Activated T-cell treated with anti-CD3 and anti-CD28 coated beads, Interleukin-2, amount 50 U/mL, for 24 hours (primary cell): ENCODE data around the gene HTR3E.
"Not testable (repeated sequence)": the region's sequence is repeated elsewhere in the genome, so short reads cannot be mapped to it uniquely, and the experiment has no call there.

Experiments used
- DNase-seq: peaks from one replicate; pipeline ENCODE4 v3.0.0-alpha.2; 2020
- H3K27ac Mint-ChIP-seq: 2 replicates; pipeline ENCODE4 v1.8.0; 2020; ENCODE audit warnings: mild to moderate bottlenecking, mixed read lengths
- H3K27me3 Mint-ChIP-seq: 2 replicates; pipeline ENCODE4 v1.8.0; 2020; ENCODE audit warnings: mixed read lengths
- H3K36me3 Mint-ChIP-seq: 2 replicates; pipeline ENCODE4 v1.8.0; 2020; ENCODE audit warnings: low read depth, mixed read lengths
- H3K4me1 Mint-ChIP-seq: 2 replicates; pipeline ENCODE4 v1.8.0; 2020; ENCODE audit warnings: low read depth, mixed read lengths
- H3K4me3 Mint-ChIP-seq: 2 replicates; pipeline ENCODE4 v1.8.0; 2020; ENCODE audit warnings: mild to moderate bottlenecking, moderate library complexity, mixed read lengths
- H3K9me3 Mint-ChIP-seq: 2 replicates; pipeline ENCODE4 v1.8.0; 2020; ENCODE audit warnings: mixed read lengths

The HTR3E gene, protein sequence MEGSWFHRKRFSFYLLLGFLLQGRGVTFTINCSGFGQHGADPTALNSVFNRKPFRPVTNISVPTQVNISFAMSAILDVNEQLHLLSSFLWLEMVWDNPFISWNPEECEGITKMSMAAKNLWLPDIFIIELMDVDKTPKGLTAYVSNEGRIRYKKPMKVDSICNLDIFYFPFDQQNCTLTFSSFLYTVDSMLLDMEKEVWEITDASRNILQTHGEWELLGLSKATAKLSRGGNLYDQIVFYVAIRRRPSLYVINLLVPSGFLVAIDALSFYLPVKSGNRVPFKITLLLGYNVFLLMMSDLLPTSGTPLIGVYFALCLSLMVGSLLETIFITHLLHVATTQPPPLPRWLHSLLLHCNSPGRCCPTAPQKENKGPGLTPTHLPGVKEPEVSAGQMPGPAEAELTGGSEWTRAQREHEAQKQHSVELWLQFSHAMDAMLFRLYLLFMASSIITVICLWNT

DNA sequence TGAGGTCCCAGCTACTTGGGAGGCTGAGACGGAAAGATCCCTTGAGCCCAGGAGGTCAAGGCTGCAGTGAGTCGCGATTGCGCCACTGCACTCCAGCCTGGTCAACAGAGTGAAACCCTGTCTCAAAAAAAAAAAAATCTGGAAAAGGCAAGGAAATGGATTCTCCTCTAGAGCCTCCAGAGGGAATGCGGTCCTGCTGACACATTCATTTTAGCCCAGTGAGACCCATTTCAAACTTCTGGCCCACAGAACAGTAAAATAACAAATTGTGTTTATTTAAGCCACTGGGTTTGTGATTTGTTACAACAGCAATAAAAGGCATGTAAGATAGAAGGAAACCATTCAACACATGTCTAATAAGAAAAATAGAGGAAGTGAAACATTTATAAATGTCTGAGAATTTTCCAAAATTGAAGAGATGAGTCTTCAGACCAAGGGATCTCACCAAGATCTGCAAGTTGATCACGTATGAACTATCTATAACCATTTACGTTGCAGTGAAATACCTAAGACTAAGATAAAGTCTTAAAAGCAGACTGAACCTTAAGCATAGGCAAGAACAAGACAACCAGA lies at the start of gene HTR3E:
HTR3E (plus strand) TSS at position 254 of the 573 bp plus-strand sequence. CDS start 466 bp downstream, outside the sequence.
- DNase-seq = no peak
- Mint-ChIP-seq H3K4me1 (no peaks in the 10 kb centered on the region), H3K9me3 (peaks cover 10% of the 10 kb centered on the region), H3K27me3 (peaks cover 8% of the 10 kb centered on the region), H3K36me3 (no peaks in the 10 kb centered on the region), H3K4me3 (no peak within 1 kb of the TSS), H3K27ac (no peak within 1 kb of the TSS)

DNA sequence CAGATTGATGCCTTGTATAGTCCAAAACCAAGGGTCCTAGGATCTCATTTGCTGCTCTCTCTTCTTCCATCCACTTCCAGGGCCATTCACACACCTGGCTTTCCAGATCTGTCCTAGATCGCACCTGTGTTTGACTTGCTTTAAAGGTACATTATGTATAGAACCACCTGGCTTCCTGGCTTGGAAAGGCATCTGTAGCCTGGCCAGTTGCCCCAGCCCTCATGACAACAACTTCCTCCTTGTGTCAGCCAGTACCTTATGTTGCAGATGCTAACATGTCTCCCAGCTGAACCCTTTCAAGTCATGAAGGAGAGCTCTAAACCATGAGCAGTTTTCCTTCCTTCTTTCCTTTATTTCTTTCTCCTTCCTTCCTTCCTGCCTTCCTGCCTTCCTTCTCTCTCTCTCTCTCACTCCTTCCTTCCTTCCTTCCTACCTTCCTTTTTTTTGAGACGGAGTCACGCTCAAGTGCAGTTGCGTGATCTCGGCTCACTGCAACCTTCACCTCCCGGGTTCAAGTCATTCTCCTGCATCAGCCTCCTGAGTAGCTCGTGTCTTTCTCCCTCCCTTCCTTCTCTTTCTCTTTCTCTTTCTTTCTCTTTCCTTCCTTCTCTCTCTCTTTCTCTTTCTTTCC lies 46.5 kb upstream of the HTR3E start:
- H3K27ac Mint-ChIP-seq = no peak overlapping the region
- no peaks in the 10 kb centered on the region for H3K4me1 Mint-ChIP-seq
- H3K9me3 Mint-ChIP-seq = no peaks in the 10 kb centered on the region
- peaks cover 6% of the 10 kb centered on the region for H3K27me3 Mint-ChIP-seq
- H3K4me3 Mint-ChIP-seq = no peak overlapping the region
- H3K36me3 Mint-ChIP-seq = no peaks in the 10 kb centered on the region
- no peak for DNase-seq

DNA sequence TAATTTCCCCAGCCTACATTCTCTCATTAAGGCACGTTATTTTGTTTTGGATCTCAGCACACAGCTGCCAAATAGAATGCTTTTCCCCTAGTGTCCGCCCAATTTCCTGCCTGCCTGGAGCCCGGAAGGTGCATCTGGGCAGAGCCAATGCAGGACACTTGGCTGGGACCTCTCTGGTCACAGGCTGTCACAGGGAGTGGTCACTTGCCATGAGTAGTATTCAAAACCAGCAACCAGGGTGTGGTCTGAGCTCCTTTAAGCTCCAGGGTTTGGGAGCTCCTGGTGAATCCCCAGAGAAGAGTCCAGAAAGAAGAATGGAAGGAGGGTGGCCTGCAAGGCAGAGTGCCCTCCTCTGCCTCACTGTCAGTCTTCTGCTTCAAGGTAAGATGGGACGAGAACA lies 44.1 kb upstream of the HTR3E start, which contains the start of gene HTR3C:
HTR3C (plus strand) TSS at position 281 of the 400 bp plus-strand sequence; CDS start at position 315, 34 bp downstream.
- no peaks in the 10 kb centered on the region for H3K36me3 Mint-ChIP-seq
- H3K27ac Mint-ChIP-seq = no peak within 1 kb of the TSS
- no peak for DNase-seq
- H3K4me1 Mint-ChIP-seq = no peaks in the 10 kb centered on the region
- no peaks in the 10 kb centered on the region for H3K9me3 Mint-ChIP-seq
- peaks cover 6% of the 10 kb centered on the region for H3K27me3 Mint-ChIP-seq
- no peak within 1 kb of the TSS for H3K4me3 Mint-ChIP-seq

- Mint-ChIP-seq H3K36me3 (no peaks in the 10 kb centered on the region), H3K4me1 (no peaks in the 10 kb centered on the region), H3K27me3 (peaks cover 3% of the 10 kb centered on the region), H3K27ac (no peak overlapping the region), H3K9me3 (no peaks in the 10 kb centered on the region), H3K4me3 (no peak overlapping the region)
- DNase-seq = no peak
Observed at GRCh38 chr3:184058029-184058428, 38.8 kb upstream of the HTR3E start.

DNA sequence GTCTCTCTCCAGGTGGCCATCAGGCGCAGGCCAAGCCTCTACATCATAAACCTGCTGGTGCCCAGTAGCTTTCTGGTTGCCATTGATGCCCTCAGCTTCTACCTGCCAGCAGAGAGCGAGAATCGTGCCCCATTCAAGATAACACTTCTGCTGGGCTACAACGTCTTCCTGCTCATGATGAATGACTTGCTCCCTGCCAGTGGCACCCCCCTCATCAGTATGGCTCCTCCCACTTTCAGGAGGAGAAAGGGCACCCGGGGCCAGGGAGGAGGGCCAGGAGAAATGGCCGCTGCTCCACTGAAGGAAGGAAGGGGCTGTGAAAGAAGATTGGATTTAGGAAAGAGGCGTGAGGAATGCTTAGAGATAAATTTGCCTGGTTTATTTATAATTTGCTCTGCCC lies 37.4 kb upstream of the HTR3E start:
- Mint-ChIP-seq H3K9me3 (no peaks in the 10 kb centered on the region), H3K36me3 (no peaks in the 10 kb centered on the region), H3K4me1 (no peaks in the 10 kb centered on the region), H3K27ac (no peak overlapping the region), H3K27me3 (no peaks in the 10 kb centered on the region), H3K4me3 (no peak overlapping the region)
- DNase-seq = no peak

- no peak overlapping the region for H3K4me3 Mint-ChIP-seq
- H3K27me3 Mint-ChIP-seq = no peaks in the 10 kb centered on the region
Observed at GRCh38 chr3:184062637-184063036, 34.2 kb upstream of the HTR3E start.

GRCh38 chr3:184066211-184066610 lies 30.7 kb upstream of the HTR3E start:
- Mint-ChIP-seq H3K36me3 (no peaks in the 10 kb centered on the region), H3K4me3 (no peak overlapping the region), H3K4me1 (no peaks in the 10 kb centered on the region), H3K9me3 (peaks cover 8% of the 10 kb centered on the region), H3K27me3 (peaks cover 11% of the 10 kb centered on the region), H3K27ac (no peak overlapping the region)
- no peak for DNase-seq

More at GRCh38 chr3:184062637-184063036, 34.2 kb upstream of the HTR3E start:
- no peak overlapping the region for H3K27ac Mint-ChIP-seq
- H3K9me3 Mint-ChIP-seq = no peaks in the 10 kb centered on the region
- no peaks in the 10 kb centered on the region for H3K36me3 Mint-ChIP-seq
- no peaks in the 10 kb centered on the region for H3K4me1 Mint-ChIP-seq
- no peak for DNase-seq

DNA sequence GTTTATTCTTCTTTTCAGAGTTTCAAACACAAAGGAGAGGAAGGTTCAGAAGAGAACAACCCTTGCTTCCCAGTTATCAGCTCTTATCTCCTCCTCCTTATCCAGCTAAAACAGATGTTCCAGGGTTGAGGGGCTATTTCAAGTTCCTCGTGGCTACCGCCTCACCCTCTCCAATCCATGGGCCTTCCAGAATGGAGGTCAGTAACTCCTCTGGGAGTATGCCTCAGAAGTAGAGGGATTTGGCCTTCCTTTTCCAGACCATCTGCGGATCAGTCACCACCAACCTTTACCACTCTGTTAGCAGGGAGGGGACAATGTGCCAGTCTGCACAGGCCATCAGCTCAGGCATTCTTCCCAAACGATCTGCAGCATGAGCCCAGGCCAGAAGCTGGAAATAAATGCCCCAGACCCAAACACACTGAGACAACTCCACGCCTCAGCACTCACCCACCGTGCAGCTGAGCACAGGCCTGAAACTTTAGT lies 29.2 kb upstream of the HTR3E start:
- peaks cover 9% of the 10 kb centered on the region for H3K9me3 Mint-ChIP-seq
- H3K27ac Mint-ChIP-seq = no peak overlapping the region
- no peak overlapping the region for H3K4me3 Mint-ChIP-seq

DNA sequence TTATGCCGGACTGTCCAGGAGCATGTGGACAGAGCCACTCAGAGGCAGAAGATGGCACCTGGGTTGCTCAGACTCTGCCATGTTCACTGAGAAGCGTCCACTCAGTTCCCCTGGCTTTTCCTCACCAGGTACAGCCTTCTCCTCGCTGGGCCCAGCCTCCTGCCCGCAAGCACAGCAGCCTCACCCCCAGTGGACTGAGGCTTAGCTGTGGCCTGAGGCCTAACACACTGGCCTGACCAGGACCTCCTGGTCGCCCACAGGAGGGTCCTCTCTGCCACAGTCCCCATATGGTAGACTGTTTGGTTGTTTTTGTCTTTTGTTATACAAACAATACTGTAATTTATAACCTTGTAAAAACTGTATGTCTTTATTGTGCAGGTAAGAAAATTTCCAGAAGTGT lies 28.5 kb upstream of the HTR3E start:
- Mint-ChIP-seq H3K27ac (no peak overlapping the region), H3K36me3 (no peaks in the 10 kb centered on the region), H3K9me3 (peaks cover 9% of the 10 kb centered on the region), H3K27me3 (peaks cover 11% of the 10 kb centered on the region), H3K4me1 (no peaks in the 10 kb centered on the region), H3K4me3 (no peak overlapping the region)
- no peak for DNase-seq

More for the DNA sequence above, 29.2 kb upstream of the HTR3E start:
- peaks cover 11% of the 10 kb centered on the region for H3K27me3 Mint-ChIP-seq
- no peaks in the 10 kb centered on the region for H3K36me3 Mint-ChIP-seq
- H3K4me1 Mint-ChIP-seq = no peaks in the 10 kb centered on the region
- no peak for DNase-seq

DNA sequence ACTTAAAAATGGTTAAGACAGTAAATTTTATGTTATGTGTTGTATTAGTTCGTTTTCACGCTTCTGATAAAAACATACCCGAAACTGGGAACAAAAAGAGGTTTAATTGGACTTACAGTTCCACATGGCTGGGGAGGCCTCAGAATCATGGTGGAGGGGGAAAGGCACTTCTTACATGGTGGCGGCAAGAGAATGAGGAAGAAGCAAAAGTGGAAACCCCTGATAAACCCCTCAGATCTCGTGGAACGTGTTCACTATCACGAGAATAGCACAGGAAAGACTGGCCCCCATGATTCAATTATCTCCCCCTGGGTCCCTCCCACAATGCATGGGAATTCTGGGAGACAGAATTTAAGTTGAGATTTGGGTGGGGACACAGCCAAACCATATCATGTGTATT lies 25.7 kb upstream of the HTR3E start:
- H3K4me1 Mint-ChIP-seq, H3K36me3 Mint-ChIP-seq, H3K9me3 Mint-ChIP-seq, H3K4me3 Mint-ChIP-seq, DNase-seq, H3K27ac Mint-ChIP-seq: not testable (repeated sequence)
- H3K27me3 Mint-ChIP-seq = peaks cover 14% of the 10 kb centered on the region

GRCh38 chr3:184073621-184074020 lies 23.2 kb upstream of the HTR3E start:
- Mint-ChIP-seq H3K27ac (no peak overlapping the region), H3K9me3 (peaks cover 9% of the 10 kb centered on the region), H3K36me3 (no peaks in the 10 kb centered on the region), H3K4me1 (no peaks in the 10 kb centered on the region), H3K4me3 (no peak overlapping the region), H3K27me3 (peaks cover 14% of the 10 kb centered on the region)
- no peak for DNase-seq

DNA sequence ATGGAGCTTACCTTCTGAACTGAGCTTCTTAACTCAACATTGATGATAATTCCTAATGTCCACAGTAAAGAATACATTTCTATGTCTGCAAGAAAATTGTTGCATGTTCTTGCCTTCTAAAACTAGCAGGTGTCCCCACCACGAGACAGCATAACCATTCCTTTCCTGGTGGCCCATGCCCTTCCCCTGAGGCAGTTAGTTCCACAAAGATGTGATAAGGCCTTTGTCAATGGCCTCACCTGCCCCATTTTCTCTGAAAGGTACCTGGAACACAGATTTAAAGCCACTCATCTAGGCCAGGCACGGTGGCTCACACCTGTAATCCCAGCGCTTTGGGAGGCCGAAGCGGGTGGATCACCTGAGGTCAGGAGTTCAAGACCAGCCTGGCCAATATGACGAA lies 21.0 kb upstream of the HTR3E start:
- no peaks in the 10 kb centered on the region for H3K36me3 Mint-ChIP-seq

DNA sequence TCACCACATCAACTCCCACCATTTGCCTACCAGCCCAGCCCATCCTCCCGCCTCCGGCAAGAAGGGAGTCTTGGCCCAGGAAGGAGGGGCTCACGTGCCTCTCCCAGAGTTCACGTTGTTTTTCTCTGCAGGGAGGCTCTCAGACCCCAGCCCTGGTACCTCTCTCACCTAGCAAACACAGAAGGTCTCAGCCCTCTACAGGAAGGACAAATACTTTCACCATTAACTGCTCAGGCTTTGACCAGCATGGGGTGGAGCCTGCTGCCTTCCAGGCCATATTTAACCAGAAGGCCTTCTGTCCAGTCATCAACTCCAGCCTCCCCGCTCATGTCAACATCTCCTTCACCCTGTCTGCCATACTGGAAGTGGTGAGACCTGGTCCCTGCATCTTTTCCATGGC lies 19.0 kb upstream of the HTR3E start:
- peaks cover 4% of the 10 kb centered on the region for H3K27me3 Mint-ChIP-seq
- no peaks in the 10 kb centered on the region for H3K36me3 Mint-ChIP-seq
- H3K9me3 Mint-ChIP-seq = no peaks in the 10 kb centered on the region
- no peaks in the 10 kb centered on the region for H3K4me1 Mint-ChIP-seq
- no peak overlapping the region for H3K4me3 Mint-ChIP-seq
- no peak for DNase-seq
- no peak overlapping the region for H3K27ac Mint-ChIP-seq

More for the DNA sequence above, 21.0 kb upstream of the HTR3E start:
- no peak overlapping the region for H3K27ac Mint-ChIP-seq
- peaks cover 7% of the 10 kb centered on the region for H3K27me3 Mint-ChIP-seq
- no peak overlapping the region for H3K4me3 Mint-ChIP-seq
- no peak for DNase-seq
- H3K9me3 Mint-ChIP-seq = peaks cover 3% of the 10 kb centered on the region
- H3K4me1 Mint-ChIP-seq = no peaks in the 10 kb centered on the region

GRCh38 chr3:184078851-184079250 lies 18.0 kb upstream of the HTR3E start:
- no peak for DNase-seq
- H3K36me3 Mint-ChIP-seq = no peaks in the 10 kb centered on the region
- no peak overlapping the region for H3K4me3 Mint-ChIP-seq
- H3K9me3 Mint-ChIP-seq = no peaks in the 10 kb centered on the region
- no peaks in the 10 kb centered on the region for H3K4me1 Mint-ChIP-seq
- H3K27me3 Mint-ChIP-seq = no peaks in the 10 kb centered on the region
- no peak overlapping the region for H3K27ac Mint-ChIP-seq
